NCI-H2196 (cell line): ENCODE measurements around the gene CREBL2.
"Not testable (repeated sequence)": the region's sequence is repeated elsewhere in the genome, so short reads cannot be mapped to it uniquely, and the experiment has no call there.

ENCODE experiments used
- DNase-seq: peaks from one replicate; lab custom pipeline; 2025; ENCODE audit not compliant: unreplicated experiment; lab: John Stamatoyannopoulos, UW

CREBL2 gene

GRCh38 chr12:12635651-12636050 is 24.0 kb downstream of the CREBL2 start:
- DNase-seq: no peak

- no peak for DNase-seq
These were observed 25.0 kb downstream of the CREBL2 start for GRCh38 chr12:12636641-12637040.

GRCh38 chr12:12639995-12640394 is 28.3 kb downstream of the CREBL2 start:
- DNase-seq: not testable (repeated sequence)

GRCh38 chr12:12641650-12642049 is 30.0 kb downstream of the CREBL2 start:
- no peak for DNase-seq

GRCh38 chr12:12642916-12643315 is 31.2 kb downstream of the CREBL2 start:
- no peak for DNase-seq

GRCh38 chr12:12645485-12645884 is 33.8 kb downstream of the CREBL2 start:
- no peak for DNase-seq

- DNase-seq: not testable (repeated sequence)
These were observed 34.3 kb downstream of the CREBL2 start for GRCh38 chr12:12645968-12646367.

GRCh38 chr12:12646483-12647072 is 34.9 kb downstream of the CREBL2 start:
- no peak for DNase-seq

- no peak for DNase-seq
These were observed 36.6 kb downstream of the CREBL2 start for GRCh38 chr12:12648284-12648683.

GRCh38 chr12:12648951-12649650 is 37.4 kb downstream of the CREBL2 start:
- DNase-seq: no peak

GRCh38 chr12:12651752-12652151 is 40.1 kb downstream of the CREBL2 start:
- no peak for DNase-seq

GRCh38 chr12:12652704-12653103 is 41.0 kb downstream of the CREBL2 start:
- DNase-seq: not testable (repeated sequence)

- no peak for DNase-seq
These were observed 42.2 kb downstream of the CREBL2 start for GRCh38 chr12:12653922-12654321.

- no peak for DNase-seq
These were observed 43.2 kb downstream of the CREBL2 start for GRCh38 chr12:12654691-12655460.

- DNase-seq: no peak
These were observed 48.5 kb downstream of the CREBL2 start for GRCh38 chr12:12660201-12660600.

- DNase-seq: no peak
These were observed 49.6 kb downstream of the CREBL2 start for GRCh38 chr12:12661086-12661856.

GRCh38 chr12:12663644-12664294 is 52.1 kb downstream of the CREBL2 start:
- no peak for DNase-seq

GRCh38 chr12:12665194-12665593 is 53.5 kb downstream of the CREBL2 start:
- DNase-seq: no peak

GRCh38 chr12:12668005-12668404 is 56.3 kb downstream of the CREBL2 start:
- DNase-seq: no peak

- DNase-seq: no peak
These were observed 57.3 kb downstream of the CREBL2 start for GRCh38 chr12:12669020-12669419.
